Nephron progenitor cell (in vitro differentiated cells): ENCODE results near the gene KIAA1328.

Experiments used
- DNase-seq: peaks from one replicate; pipeline ENCODE4 v3.0.0; 2021
- H3K27ac Mint-ChIP-seq: 2 replicates; pipeline ENCODE4 v1.8.0; 2021; ENCODE audit warnings: mild to moderate bottlenecking, moderate library complexity, mixed read lengths
- H3K27me3 Mint-ChIP-seq: 2 replicates; pipeline ENCODE4 v1.8.0; 2021; ENCODE audit warnings: mild to moderate bottlenecking, low read depth, mixed read lengths; ENCODE audit not compliant: poor library complexity
- H3K36me3 Mint-ChIP-seq: 2 replicates; pipeline ENCODE4 v1.8.0; 2021; ENCODE audit warnings: low read depth, mixed read lengths
- H3K4me1 Mint-ChIP-seq: 2 replicates; pipeline ENCODE4 v1.8.0; 2021; ENCODE audit warnings: mixed read lengths
- H3K4me3 Mint-ChIP-seq: 2 replicates; pipeline ENCODE4 v1.8.0; 2021; ENCODE audit warnings: mild to moderate bottlenecking, moderate library complexity, mixed read lengths
- H3K9me3 Mint-ChIP-seq: 2 replicates; pipeline ENCODE4 v1.8.0; 2021; ENCODE audit warnings: mild to moderate bottlenecking, moderate library complexity, mixed read lengths
- TF ChIP-seq, protein P1 (sequence below): fragments of 200-600 bp; sonication (generic); IDR thresholded peaks from 2 replicates; pipeline ENCODE4 v1.5.0; 2021; ENCODE audit warnings: antibody characterized with exemption

The KIAA1328 gene

DNA sequence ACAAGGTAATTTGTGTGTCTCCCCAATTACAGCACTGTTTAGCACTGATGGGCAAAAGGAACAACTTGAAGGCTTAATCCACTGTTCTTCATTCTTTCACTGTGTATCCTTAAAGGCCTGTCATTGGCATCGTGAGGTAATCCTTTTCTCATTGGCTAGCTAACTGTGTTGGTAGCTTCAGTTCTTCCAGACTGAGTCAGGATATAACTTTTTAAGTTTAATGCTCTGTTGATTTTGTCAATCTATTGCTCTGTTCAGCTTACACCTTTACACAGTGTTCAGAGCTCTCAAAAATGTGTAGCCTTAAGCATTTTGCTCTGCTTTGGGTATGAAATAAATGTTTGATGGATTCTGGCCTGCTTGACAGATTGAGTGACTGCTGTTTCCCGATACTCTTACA lies 148.2 kb downstream of the KIAA1328 start:
- Mint-ChIP-seq H3K27ac (peak overlapping the region; percentile 10), H3K36me3 (peaks cover 17% of the 10 kb centered on the region), H3K27me3 (no peaks in the 10 kb centered on the region), H3K9me3 (peaks cover 9% of the 10 kb centered on the region), H3K4me1 (no peaks in the 10 kb centered on the region), H3K4me3 (no peak overlapping the region)
- no peak for DNase-seq
- TF ChIP-seq, protein P1, sequence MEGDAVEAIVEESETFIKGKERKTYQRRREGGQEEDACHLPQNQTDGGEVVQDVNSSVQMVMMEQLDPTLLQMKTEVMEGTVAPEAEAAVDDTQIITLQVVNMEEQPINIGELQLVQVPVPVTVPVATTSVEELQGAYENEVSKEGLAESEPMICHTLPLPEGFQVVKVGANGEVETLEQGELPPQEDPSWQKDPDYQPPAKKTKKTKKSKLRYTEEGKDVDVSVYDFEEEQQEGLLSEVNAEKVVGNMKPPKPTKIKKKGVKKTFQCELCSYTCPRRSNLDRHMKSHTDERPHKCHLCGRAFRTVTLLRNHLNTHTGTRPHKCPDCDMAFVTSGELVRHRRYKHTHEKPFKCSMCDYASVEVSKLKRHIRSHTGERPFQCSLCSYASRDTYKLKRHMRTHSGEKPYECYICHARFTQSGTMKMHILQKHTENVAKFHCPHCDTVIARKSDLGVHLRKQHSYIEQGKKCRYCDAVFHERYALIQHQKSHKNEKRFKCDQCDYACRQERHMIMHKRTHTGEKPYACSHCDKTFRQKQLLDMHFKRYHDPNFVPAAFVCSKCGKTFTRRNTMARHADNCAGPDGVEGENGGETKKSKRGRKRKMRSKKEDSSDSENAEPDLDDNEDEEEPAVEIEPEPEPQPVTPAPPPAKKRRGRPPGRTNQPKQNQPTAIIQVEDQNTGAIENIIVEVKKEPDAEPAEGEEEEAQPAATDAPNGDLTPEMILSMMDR, result no peak

DNA sequence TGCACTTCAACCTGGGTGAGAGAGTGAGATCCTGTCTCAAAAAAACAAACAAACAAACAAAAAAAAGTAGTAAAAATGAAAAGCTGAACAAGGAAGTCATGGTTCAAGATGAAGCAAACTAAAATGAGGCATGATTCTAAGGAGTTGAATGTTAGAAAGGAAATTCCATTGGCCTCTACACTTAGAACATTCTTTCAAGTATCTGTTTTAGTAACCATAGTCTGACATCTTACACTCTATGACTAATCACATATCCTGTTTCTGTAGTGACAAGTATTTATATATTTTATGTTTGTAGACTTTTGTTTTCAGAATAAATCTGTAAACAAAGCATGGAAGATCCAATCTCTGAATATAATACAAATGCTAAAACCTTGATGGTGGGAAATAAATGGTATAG lies 164.1 kb downstream of the KIAA1328 start:
- TF ChIP-seq, protein P1, result no peak
- peaks cover 29% of the 10 kb centered on the region for H3K36me3 Mint-ChIP-seq
- no peak for DNase-seq
- H3K27ac Mint-ChIP-seq, result no peak overlapping the region
- no peak overlapping the region for H3K4me3 Mint-ChIP-seq
- no peaks in the 10 kb centered on the region for H3K4me1 Mint-ChIP-seq
- peaks cover 20% of the 10 kb centered on the region for H3K9me3 Mint-ChIP-seq
- H3K27me3 Mint-ChIP-seq, result peaks cover 4% of the 10 kb centered on the region

DNA sequence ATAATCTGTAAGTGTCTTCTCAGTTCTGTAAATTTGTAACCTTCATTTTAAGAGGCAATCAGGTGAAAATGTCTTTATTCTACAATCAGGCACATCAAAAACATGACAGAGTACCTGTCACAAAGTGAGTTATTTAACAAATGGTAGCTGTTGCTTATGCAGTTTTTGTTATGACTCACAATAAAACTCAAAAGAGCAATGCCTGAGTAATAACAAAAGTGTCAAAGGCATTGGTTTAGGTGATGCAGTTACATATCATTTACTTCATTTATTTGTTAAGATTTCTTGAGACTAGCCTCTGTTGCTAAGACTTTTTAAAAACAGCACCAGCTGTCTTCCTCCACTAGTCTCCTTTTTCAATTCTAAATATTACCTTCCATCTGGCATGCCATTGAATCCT lies 177.8 kb downstream of the KIAA1328 start:
- no peaks in the 10 kb centered on the region for H3K4me1 Mint-ChIP-seq
- no peak overlapping the region for H3K27ac Mint-ChIP-seq
- no peak for DNase-seq
- TF ChIP-seq, protein P1, result no peak
- H3K9me3 Mint-ChIP-seq, result no peaks in the 10 kb centered on the region
- no peaks in the 10 kb centered on the region for H3K36me3 Mint-ChIP-seq
- no peak overlapping the region for H3K4me3 Mint-ChIP-seq
- peaks cover 4% of the 10 kb centered on the region for H3K27me3 Mint-ChIP-seq

DNA sequence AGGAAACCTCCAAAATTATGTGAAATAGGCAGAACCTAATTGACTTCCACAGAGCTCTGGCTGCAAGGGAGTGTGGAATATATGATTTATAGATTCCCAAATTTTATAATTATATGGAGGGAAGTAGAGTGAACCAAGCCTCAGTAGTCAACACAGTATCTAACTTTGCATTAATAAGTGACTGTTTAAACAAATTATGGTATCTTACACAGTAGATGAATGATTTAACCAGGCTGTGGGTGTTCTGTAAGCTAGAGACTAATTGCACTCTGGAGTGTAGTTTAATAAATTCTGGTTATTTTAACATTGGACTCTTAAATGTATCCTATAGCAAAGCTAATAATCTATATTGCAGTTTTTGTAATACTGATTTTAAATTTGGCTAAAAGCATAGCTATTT lies 183.5 kb downstream of the KIAA1328 start:
- H3K4me1 Mint-ChIP-seq, result no peaks in the 10 kb centered on the region
- H3K4me3 Mint-ChIP-seq, result no peak overlapping the region
- H3K27ac Mint-ChIP-seq, result no peak overlapping the region
- TF ChIP-seq, protein P1, result no peak
- H3K36me3 Mint-ChIP-seq, result peaks cover 23% of the 10 kb centered on the region
- H3K27me3 Mint-ChIP-seq, result peaks cover 4% of the 10 kb centered on the region
- H3K9me3 Mint-ChIP-seq, result peaks cover 33% of the 10 kb centered on the region
- DNase-seq, result no peak

DNA sequence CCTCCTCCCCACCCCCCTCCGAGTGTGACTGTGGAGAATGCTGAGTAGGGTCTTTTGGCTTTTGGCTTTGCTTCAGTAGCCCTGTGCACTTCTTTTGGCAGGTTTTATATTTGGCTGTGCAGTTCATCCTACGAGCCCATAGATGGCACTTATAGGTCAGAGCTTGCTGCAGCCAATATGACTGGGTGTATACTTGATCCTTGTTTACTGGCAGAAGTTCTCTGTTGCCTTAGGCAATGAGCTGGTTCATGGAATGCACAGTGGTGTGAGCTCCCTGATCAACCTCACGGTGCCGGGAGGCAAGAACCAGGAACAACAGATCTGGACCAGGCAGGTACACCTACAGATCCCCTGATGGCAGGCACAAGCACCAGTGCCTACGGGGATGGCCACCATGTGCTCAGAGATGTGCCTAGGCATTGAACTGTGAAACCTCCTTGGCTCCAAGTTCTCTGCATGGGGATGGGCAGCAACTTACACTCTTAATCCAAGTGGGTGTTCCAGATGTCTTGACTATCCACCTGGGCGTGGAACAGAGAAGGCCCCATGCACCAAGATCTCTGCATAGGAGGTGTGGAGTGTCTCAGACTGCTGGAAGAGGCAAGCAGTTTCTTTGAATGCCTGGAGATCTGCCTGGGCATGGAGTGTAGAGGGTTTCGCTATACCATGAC lies 190.4 kb downstream of the KIAA1328 start:
- no peaks in the 10 kb centered on the region for H3K27me3 Mint-ChIP-seq
- peaks cover 53% of the 10 kb centered on the region for H3K9me3 Mint-ChIP-seq
- TF ChIP-seq, protein P1, result no peak
- H3K27ac Mint-ChIP-seq, result no peak overlapping the region
- H3K4me3 Mint-ChIP-seq, result no peak overlapping the region
- no peaks in the 10 kb centered on the region for H3K4me1 Mint-ChIP-seq
- DNase-seq, result no peak
- H3K36me3 Mint-ChIP-seq, result peaks cover 41% of the 10 kb centered on the region

DNA sequence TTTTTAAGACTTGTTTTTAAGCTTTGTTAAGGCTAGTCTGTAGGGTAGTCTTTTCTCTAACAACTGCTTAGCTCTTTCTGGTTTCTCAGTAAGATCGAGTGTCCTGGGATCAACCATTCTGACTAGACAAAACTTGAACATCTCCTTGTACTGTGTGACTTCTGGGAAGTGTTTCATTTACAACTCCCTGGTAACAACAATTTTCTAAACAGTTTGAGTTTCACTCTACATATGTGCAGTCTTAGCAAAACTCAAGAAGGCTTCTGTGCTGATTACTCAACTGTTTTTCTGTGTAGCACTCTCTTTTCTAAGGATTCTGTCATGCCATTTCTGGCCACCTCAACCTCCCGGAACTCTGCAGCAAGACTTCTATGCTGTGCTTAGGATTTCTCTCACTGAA lies 204.5 kb downstream of the KIAA1328 start:
- no peak overlapping the region for H3K27ac Mint-ChIP-seq
- TF ChIP-seq, protein P1, result no peak

More for the DNA sequence above, 204.5 kb downstream of the KIAA1328 start:
- H3K4me1 Mint-ChIP-seq, result no peaks in the 10 kb centered on the region
- peaks cover 3% of the 10 kb centered on the region for H3K27me3 Mint-ChIP-seq
- H3K36me3 Mint-ChIP-seq, result peaks cover 16% of the 10 kb centered on the region
- peaks cover 26% of the 10 kb centered on the region for H3K9me3 Mint-ChIP-seq
- DNase-seq, result no peak
- no peak overlapping the region for H3K4me3 Mint-ChIP-seq
